T-helper 2 cell (primary cell): ENCODE measurements around the gene HSPA4.
"Not testable (repeated sequence)": the region's sequence is repeated elsewhere in the genome, so short reads cannot be mapped to it uniquely, and the experiment has no call there.

Source experiments
- DNase-seq, 5 experiments: peaks; one replicate each; pipeline versions ENCODE4 v3.0.0 to v3.0.0-alpha.2; 2012 to 2022

Gene HSPA4

DNA sequence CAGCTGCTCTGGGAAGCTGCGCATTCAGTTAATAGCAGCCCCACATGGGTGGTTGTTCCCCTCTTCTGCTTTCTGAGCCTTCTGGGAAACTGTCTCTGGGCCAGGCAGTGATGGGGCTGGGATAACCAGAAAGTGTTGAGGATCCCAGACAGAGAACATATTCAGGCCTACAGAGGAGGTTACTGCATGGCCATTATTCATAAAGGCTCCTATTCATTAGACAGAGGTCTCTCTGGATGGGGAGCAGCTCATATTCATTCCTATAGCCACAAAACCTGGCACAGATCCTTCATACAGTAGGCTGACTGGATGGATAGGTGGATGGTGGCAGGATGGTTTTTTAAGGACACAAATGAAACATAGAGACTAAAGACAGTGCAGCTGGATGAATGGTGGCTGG lies 76.3 kb downstream of the HSPA4 start:
- DNase-seq, result no peak

DNA sequence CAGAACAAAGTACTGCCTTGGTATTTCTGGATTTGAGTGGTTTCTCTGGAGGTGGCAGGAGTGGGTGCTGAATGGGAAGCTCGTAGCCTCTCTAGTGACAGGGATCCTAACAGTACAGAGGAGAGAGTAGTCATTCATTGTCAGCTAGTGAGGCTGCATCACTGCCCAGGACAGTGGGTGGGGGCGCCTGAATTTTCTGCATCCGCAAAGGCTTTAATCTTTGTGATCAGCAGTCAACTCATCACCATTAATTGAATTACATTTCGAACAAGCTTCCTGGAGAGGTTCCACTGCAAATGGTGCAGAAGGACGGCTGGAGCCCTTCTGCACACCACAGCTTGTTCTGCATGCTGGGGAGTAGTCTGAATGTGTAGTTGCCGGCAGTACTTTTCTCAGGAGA lies 77.5 kb downstream of the HSPA4 start:
- no peak for DNase-seq

DNA sequence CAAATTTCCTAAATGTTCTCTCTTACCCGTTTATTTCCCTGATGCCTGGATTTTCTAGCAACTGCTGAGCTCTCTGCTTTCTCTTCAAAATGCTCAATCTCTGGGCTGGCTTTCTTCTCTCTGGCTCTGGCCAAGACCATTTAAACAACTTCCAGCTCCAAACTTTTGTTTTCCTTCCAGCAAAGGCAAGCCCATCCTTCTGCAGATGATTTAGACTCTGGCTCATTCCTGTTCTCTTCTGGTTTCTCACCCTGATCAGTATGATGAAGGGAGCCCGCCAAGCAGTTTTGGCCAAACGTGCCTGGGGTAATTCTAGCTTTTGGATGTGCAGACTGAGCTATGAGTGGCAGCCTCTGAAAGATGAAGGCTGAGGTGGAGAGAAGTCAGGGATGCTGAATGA lies 78.1 kb downstream of the HSPA4 start:
- no peak for DNase-seq

DNA sequence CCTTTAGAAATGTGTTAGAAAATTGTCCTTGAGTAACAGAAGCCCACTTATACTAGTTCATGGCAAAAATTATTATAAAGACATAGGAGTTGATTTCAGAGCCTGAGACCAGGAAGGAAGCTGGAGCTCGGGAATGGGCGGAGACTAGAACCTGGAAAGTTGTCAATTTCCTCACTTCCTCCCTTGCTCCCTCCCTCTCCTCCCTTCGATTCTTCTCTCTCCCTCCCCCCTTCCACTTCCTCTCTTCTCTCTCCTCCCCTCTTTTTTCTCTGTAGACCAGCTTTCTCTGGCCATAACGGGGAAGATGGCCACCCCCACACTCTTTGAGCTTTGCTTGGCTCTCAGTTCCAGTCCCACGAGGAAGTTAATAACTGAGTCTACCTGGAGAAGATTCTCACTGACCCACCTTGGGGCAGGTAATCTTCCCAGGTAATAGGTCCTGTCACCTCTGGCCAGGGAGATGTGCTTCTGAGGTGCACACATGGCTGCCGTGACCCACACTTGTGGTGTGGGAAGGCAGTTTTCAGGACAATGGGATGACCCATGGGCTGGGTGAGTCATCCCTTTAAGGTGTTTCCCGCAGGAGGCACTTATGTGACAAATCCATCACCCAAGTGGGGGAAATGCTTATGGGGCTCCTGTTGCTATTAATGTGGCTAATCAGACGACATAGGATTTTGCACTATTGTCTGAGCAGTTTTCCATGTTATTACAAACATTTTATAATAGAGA lies 78.7 kb downstream of the HSPA4 start:
- DNase-seq, result no peak

DNA sequence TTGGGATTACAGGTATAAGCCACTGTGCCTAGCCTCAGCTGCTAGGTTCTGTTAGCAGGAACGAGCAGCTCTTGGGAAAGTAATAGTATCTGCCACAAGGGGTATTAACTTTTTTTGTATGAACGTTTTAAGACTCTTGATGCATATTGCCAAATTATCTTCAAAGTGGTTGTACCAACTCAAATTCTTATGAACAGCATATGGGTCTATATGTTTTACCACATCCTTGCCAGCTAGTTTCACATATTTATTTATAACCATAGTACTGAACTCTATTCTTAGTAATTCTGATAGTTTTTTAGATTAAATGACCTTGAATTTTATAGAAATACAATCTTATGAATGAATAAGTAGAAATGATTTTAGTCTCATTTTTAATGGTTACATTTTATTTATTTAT lies 80.9 kb downstream of the HSPA4 start:
- peak in 1 of 5 experiments; percentile 75 for DNase-seq

DNA sequence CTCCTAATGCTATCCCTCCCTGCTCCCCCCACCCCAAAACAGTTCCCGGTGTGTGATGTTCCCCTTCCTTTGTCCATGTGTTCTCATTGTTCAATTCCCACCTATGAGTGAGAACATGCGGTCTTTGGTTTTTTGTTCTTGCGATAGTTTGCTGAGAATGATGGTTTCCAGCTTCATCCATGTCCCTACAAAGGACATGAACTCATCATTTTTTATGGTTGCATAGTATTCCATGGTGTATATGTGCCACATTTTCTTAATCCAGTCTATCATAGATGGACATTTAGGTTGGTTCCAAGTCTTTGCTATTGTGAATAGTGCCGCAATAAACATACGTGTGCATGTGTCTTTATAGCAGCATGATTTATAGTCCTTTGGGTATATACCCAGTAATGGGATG lies 81.4 kb downstream of the HSPA4 start:
- not testable (repeated sequence) for DNase-seq

DNA sequence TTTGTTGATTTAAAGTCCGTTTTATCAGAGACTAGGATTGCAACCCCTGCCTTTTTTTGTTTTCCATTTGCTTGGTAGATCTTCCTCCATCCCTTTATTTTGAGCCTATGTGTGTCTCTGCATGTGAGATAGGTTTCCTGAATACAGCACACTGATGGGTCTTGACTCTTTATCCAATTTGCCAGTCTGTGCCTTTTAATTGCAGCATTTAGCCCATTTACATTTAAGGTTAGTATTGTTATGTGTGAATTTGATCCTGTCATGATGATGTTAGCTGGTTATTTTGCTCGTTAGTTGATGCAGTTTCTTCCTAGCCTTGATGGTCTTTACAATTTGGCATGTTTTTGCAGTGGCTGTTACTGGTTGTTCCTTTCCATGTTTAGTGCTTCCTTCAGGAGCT lies 85.1 kb downstream of the HSPA4 start:
- DNase-seq, result not testable (repeated sequence)

DNA sequence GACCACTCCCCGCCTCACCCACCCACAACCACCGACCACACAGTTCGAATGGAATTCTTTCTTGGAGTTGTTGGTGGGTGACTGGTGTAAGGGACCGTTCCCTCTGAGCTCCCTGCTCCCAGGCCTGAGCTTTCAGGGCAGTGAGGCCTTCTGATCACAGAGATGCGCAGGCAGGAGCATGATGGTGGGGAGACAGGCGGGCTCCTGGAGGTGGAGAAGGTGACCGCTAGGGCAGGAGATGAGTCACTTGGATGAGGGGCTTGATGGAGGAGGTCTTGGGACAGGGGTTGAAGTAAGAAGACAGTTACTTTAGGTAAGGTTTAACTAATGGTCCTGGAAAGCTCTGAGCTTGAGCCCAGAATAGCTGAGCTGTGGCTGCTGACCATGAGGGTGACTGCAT lies 88.5 kb downstream of the HSPA4 start:
- DNase-seq, result no peak

DNA sequence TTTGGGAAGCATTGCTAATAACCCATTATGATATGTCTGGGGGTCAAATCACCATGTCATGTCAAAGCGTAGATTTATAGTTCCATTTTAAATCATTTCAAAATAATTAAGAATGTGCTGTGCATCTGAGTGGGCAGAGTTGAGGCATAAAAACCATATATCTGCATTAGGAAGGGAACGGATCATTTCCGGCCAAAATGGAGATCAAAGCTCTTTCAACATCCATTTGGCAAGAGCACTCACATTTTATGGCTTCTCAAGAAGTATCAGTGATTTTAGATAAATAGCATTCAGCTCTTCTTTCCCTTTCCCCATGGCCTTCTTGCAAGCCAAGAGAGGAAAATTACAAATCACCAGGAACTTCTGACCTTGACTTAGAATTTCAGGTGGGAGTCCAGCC lies 89.9 kb downstream of the HSPA4 start:
- DNase-seq, result no peak

DNA sequence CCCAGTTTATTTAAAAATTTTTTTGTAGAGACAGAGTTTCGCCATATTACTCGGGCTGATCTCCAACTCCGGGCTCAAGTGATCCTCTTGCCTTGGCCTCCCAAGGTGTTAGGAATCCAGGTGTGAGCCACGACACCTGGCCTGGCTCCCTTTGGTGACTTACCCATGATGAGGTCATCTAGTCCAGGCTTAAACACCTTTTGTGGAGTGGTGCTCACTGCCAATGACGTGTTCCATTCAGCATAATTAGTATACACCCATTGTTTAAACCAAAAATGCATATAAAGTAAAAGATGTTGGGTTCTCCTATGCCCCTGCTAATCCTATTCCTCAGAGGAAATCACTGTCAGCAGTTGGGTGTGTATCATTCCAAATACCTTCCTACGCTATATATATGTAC lies 91.0 kb downstream of the HSPA4 start:
- DNase-seq, result no peak

DNA sequence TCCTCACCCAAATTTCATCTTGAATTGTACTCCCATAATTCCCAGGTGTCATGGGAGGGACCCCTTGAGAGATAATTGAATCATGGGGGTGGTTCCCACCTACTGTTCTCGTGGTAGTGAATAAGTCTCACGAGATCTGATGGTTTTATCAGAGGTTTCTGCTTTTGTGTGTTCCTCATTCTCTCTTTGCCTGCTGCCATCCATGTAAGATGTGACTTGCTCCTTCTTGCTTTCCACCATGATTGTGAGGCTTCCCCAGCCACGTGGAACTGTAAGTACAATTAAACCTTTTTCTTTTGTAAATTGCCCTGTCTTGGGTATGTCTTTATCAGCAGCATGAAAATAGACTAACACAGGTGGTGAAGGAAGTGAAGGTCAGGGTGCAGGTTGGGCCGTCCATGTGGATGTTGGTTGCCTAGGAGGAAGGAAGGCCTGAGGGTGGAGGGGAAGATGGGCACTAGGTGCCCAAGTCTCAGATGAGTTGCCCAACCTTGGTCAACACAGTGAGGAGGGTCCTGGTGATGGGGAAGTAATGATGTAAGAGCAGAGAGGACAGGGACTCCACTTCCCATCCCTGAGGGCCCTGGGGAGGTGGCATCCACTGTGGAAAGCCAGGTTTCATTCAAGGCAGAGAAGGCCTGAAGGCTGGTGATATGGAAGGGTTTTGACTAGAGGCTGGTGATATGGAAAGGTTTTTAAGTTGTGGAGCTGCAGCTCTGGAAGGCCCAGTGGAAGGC lies 92.6 kb downstream of the HSPA4 start:
- DNase-seq, result no peak

DNA sequence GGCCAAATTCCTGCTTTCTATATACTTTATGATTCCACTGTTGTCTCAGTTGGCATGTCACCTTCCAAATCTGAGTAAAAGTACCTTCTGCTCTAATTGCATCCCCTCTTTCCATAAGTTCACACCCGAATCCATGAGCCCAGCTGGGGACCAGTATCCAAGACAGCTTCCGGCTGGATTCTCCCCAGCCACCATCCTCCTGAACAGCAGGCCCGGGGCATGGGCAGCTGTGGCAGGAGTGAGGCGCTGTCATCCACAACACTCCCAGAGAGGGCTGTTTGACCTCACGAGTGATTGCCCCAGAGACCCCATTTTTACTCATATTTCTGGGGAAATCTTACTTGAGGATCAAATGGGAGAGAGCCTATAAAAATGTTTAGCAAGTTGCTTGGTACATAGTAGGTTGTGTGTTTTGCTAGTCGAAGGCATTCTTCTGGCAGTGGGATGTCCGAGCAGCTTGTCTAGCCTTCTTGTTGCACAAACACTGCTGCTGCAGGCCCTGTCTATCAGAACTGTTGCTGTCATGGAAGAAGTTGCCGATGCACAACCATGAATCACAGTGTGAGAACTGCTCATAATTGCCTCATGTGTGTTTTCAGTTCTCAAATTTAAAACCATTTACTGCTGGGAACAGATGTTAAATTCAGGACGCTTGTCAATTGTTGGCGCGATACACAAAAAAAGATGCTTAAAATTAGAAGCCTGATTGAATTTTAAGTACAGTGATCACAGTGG lies 93.8 kb downstream of the HSPA4 start:
- DNase-seq, result no peak

DNA sequence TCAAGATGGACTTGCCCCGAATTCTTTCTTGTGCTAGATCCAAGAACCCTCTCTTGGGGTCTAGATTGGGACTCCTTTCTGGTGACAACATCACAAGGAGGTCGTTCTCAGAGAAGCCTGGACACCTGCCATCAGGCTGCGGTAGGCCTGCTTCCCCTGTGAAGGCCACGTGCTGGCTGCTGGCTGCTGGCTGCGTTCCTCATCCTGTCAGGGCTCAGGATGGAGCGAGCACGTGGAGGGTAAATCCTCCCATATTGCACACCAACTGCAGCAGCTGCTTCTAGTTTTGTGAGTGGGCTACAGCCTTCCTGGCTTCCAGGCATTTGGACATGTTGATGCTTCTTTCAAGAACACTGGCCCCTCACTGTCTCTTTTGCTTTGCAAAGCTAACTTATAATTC lies 95.6 kb downstream of the HSPA4 start:
- DNase-seq, result no peak

DNA sequence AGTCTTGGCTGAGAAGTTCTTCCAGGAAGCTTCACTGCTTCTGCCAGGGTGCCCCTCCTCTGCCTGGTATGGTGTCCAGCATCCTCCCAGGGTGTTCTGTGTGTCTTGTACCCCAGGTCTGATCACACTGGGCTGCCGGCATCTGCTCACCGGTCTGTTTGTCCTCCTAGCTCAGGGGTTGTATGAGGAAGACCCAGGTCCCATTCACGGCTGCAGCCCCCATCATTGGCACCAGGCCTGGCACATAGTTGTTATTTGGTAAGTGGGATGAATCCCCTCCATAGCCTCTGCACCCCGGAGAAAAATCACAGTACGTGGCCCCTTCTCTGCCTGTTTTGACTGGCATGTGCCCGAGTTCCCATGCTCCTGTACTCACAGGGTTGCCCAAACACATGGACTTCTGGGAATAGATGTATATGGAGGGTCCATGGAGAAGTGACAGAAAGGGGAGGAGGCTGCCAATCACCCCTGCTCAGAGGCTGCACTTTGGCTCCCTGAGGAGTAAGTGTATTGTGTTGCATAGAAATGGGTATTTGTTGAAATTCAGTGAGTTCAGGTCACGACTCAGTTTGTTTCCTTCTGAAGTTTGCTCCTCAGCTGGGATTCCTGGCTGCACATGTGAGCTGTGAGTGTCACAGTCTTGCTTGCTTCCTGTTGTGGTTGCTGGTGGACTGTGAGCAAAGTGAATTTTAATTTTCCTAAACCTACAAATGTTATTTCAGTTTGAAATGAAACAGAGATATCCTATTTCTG lies 96.2 kb downstream of the HSPA4 start:
- DNase-seq, result peak in 1 of 5 experiments; percentile 4

DNA sequence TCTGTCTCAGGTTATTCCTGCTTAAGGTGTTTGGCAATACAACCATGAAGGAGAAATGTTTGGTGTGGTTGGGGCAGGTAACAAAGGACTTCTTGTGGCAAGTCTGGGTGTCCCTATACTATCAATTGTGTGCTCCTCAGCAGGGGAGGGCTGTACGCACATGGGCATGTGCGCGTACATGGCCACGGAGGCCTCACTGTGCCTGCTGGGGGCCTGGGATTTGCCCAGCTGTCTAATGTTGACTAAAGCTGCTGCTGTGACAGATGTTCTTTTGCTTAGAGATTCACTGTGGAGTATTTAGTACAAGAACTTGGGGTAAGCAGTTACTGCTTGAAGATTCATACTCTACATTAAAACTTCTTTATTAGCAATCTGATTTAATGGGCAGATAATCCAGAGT lies 97.5 kb downstream of the HSPA4 start:
- DNase-seq, result no peak

DNA sequence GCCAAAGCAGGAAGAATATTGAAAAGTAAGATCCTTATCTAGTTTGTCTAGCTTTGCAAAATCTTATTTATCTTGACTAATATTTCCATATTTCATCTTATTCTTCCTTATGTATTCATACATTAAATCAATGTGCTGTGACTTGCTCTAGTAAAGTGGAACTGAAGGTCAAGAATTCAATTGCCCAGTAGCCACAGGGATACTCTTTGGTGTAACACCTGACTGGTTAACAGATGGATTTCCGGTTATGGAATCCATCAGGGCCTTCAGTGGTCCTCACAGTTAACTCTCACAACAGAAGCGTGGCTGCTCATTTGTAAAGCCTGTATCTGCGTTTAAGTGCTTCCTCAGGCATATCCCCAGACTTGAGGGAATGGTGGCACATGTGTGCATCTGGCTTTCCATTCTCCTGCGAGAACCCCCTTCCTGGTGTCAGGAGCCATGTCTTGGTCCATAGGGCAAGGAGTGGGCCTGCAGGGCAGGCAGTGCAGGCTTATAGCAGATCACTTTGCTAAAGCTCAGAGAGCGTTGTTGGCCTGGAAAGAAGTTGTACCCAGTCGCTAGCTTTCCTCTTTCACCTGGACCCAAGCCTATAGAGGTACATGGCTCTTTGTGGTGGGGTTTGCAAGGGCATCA lies 99.2 kb downstream of the HSPA4 start:
- DNase-seq, result no peak

DNA sequence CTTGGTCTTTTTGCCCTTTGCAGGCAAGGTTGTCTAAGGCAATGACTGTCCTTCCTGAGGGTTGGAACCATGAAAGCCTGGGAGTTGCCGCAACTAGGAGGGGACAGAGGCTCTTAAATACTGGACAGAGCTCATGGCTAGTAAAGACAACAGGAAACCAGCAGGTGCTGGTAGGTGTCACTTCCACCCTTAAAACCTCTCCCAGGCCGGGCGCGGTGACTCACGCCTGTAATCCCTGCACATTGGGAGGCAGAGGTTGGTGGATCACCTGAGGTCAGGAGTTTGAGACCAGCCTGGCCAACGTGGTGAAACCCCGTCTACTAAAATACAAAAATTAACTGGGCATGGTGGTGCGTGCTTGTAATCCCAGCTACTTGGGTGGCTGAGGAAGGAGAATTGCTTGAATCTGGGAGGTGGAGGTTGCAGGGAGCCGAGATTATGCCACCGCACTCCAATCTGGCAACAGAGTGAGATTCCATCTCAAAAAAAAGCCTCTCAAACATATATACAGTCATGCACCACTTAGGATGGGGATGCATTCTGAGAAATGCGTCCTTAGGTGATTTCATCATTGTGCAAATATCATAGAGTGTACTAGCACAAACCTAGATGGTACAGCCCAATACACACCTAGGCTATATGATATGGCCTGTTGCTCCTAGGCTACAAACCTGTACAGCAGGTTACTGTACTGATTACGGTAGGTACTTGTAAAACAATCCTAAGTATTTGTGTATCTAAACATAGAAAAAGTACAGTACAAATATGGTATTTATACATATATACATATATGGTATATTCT lies 102.7 kb downstream of the HSPA4 start:
- DNase-seq, result no peak

DNA sequence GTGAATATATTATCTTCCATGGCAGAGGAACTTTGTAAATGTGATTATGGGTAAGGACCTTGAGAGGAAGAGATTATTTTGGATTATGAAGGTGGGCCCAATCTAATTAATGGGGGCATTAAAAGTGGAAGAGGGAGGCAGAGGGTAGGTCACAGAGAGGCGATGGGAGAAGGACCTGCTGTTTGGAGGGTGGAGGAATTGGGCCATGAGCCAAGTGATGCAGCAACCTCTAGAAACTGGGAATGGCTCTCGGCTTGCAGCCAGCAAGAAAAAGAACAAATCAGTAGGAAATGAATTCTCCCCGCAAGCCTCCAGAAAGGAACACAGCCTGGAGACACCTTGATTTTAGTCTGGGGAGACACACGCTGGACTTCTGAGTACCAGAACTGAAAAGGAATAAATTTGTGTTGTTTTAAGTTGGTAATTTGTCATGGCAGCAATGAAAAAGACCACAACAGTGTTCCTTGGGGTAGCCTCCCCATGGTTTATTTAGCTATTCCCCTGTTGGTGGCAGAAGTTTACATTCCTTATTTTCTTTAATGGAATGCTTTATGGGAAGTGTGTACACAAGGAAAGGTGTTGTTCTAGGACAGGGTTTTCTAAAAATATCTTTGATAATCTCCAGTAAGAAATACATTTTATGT lies 103.6 kb downstream of the HSPA4 start:
- DNase-seq, result no peak
